Neural progenitor cell (in vitro differentiated cells): ENCODE measurements around the gene CEACAM5.

Experiments used
- EZH2 ChIP-seq: fragments of 200-600 bp; sonication (generic); IDR thresholded peaks from 2 replicates; pipeline ENCODE4 v1.6.1; 2017; ENCODE audit warnings: antibody characterized with exemption, mild to moderate bottlenecking, moderate library complexity
- EZH2phosphoT487 ChIP-seq: fragments of 200-600 bp; sonication (generic); IDR thresholded peaks from 2 replicates; pipeline ENCODE4 v1.6.1; 2017; ENCODE audit warnings: antibody characterized with exemption
- TF ChIP-seq, protein P1 (sequence below): fragments of 200-600 bp; sonication (generic); IDR thresholded peaks from 2 replicates; pipeline ENCODE4 v1.5.1; 2017; ENCODE audit warnings: antibody characterized with exemption, mild to moderate bottlenecking

DNA sequence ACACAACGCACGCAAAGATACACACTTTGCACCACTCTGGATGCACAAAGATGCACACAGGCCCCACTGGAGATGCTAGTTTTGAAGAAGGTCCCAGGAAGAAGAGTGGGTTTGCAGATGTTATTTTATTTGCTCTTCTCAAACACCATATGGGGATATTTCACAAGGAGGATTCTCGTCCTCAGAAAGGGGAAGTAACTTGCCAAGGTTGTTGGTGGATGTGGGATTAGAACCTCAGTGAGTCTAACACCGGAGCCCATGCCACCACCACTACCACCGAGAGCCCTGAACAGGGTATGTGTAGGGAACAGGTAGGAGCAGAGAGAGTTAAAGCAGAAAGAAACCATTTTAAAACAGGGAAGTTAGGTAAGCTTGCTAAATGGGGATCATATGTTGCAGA lies 37.3 kb downstream of the CEACAM5 start:
- TF ChIP-seq, protein P1, sequence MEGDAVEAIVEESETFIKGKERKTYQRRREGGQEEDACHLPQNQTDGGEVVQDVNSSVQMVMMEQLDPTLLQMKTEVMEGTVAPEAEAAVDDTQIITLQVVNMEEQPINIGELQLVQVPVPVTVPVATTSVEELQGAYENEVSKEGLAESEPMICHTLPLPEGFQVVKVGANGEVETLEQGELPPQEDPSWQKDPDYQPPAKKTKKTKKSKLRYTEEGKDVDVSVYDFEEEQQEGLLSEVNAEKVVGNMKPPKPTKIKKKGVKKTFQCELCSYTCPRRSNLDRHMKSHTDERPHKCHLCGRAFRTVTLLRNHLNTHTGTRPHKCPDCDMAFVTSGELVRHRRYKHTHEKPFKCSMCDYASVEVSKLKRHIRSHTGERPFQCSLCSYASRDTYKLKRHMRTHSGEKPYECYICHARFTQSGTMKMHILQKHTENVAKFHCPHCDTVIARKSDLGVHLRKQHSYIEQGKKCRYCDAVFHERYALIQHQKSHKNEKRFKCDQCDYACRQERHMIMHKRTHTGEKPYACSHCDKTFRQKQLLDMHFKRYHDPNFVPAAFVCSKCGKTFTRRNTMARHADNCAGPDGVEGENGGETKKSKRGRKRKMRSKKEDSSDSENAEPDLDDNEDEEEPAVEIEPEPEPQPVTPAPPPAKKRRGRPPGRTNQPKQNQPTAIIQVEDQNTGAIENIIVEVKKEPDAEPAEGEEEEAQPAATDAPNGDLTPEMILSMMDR, result no peak
- no peak for TF ChIP-seq EZH2
- TF ChIP-seq EZH2phosphoT487, result no peak
